ENCODE measurements around the gene ATP11A. TPM values are rescaled to one million over a fixed set of nuclear protein-coding genes. Genes with fewer than 3 reads are reported as not detected.
"Not testable (repeated sequence)": the region's sequence is repeated elsewhere in the genome, so short reads cannot be mapped to it uniquely, and the experiment has no call there.

ATP11A gene
- total and polyA plus RNA-seq, 2 experiments from 2014 or later = 28.7 to 30.8 TPM

GRCh38 chr13:112785483-112785856 is 95.6 kb downstream of the ATP11A start:
- TF ChIP-seq EZH2 (IDR thresholded peaks at IDR 0.05; ENCODE audit: borderline replicate concordance) = no peak
- no peak for TF ChIP-seq CTCF (IDR thresholded peaks at IDR 0.05; ENCODE audit: poor library complexity)
- no peak for TF ChIP-seq EZH2phosphoT487 (IDR thresholded peaks at IDR 0.05; ENCODE audit: low read depth, severe bottlenecking, unreplicated experiment)
- H3K9me3 ChIP-seq (ENCODE audit: low read depth) = no peaks in the 10 kb centered on the region
- H3K36me3 ChIP-seq (replicated peaks; ENCODE audit: insufficient read depth, low read depth) = no peaks in the 10 kb centered on the region
- no peak overlapping the region for H3K4me3 ChIP-seq
- DNase-seq (ENCODE audit: low spot score) = no peak
- H3K4me1 ChIP-seq (ENCODE audit: insufficient read depth) = peaks cover 11% of the 10 kb centered on the region
- WGBS (ENCODE audit: low lambda C conversion rate, missing lambda C conversion rate) = 96% methylated on average over 16 of the region's 16 CpGs
- peaks cover 2% of the 10 kb centered on the region for H4K20me1 ChIP-seq (ENCODE audit: insufficient read depth, poor library complexity, severe bottlenecking)
- H3K27me3 ChIP-seq = no peaks in the 10 kb centered on the region
- no peak overlapping the region for H3K27ac ChIP-seq
- H2AFZ ChIP-seq = no peak overlapping the region
- no peaks in the 10 kb centered on the region for H3K9me2 ChIP-seq (replicated peaks; ENCODE audit: insufficient read depth)
- H3K79me2 ChIP-seq = peaks cover 35% of the 10 kb centered on the region
- no peak overlapping the region for H3K4me2 ChIP-seq

GRCh38 chr13:112786810-112787209 is 97.0 kb downstream of the ATP11A start:
- not testable (repeated sequence) for DNase-seq (ENCODE audit: low spot score); H3K27ac ChIP-seq; H3K9me3 ChIP-seq (ENCODE audit: low read depth); H2AFZ ChIP-seq; H3K4me2 ChIP-seq; H4K20me1 ChIP-seq (ENCODE audit: insufficient read depth, poor library complexity, severe bottlenecking); H3K9me2 ChIP-seq (replicated peaks; ENCODE audit: insufficient read depth); H3K36me3 ChIP-seq (replicated peaks; ENCODE audit: insufficient read depth, low read depth); H3K4me3 ChIP-seq; H3K27me3 ChIP-seq
- WGBS (ENCODE audit: low lambda C conversion rate, missing lambda C conversion rate) = 96% methylated on average over 14 of the region's 14 CpGs
- H3K4me1 ChIP-seq (ENCODE audit: insufficient read depth) = peaks cover 11% of the 10 kb centered on the region
- H3K79me2 ChIP-seq = peaks cover 21% of the 10 kb centered on the region

GRCh38 chr13:112790735-112791641 is 101.2 kb downstream of the ATP11A start:
- no peak for DNase-seq (ENCODE audit: low spot score)
- Histone ChIP-seq H3K4me3 (no peak overlapping the region), H3K4me2 (no peak overlapping the region), H3K9me2 (replicated peaks; ENCODE audit: insufficient read depth) (no peaks in the 10 kb centered on the region), H4K20me1 (ENCODE audit: insufficient read depth, poor library complexity, severe bottlenecking) (no peaks in the 10 kb centered on the region), H3K36me3 (replicated peaks; ENCODE audit: insufficient read depth, low read depth) (no peaks in the 10 kb centered on the region), H3K27me3 (no peaks in the 10 kb centered on the region), H3K9me3 (ENCODE audit: low read depth) (no peaks in the 10 kb centered on the region), H3K4me1 (ENCODE audit: insufficient read depth) (no peaks in the 10 kb centered on the region), H3K27ac (peak overlapping the region; percentile 12), H3K79me2 (peaks cover 2% of the 10 kb centered on the region), H2AFZ (no peak overlapping the region)
- TF ChIP-seq EZH2 (IDR thresholded peaks at IDR 0.05; ENCODE audit: borderline replicate concordance) = no peak
- no peak for TF ChIP-seq EZH2phosphoT487 (IDR thresholded peaks at IDR 0.05; ENCODE audit: low read depth, severe bottlenecking, unreplicated experiment)
- TF ChIP-seq CTCF (IDR thresholded peaks at IDR 0.05; ENCODE audit: poor library complexity) = no peak
- WGBS (ENCODE audit: low lambda C conversion rate, missing lambda C conversion rate) = 95% methylated on average over 18 of the region's 18 CpGs

GRCh38 chr13:112791663-112792440 is 102.0 kb downstream of the ATP11A start:
- Histone ChIP-seq H2AFZ (no peak overlapping the region), H3K4me3 (no peak overlapping the region), H4K20me1 (ENCODE audit: insufficient read depth, poor library complexity, severe bottlenecking) (no peaks in the 10 kb centered on the region), H3K9me2 (replicated peaks; ENCODE audit: insufficient read depth) (no peaks in the 10 kb centered on the region), H3K27ac (peak overlapping the region; percentile 12), H3K4me1 (ENCODE audit: insufficient read depth) (no peaks in the 10 kb centered on the region), H3K79me2 (peaks cover 2% of the 10 kb centered on the region), H3K27me3 (no peaks in the 10 kb centered on the region), H3K4me2 (no peak overlapping the region), H3K36me3 (replicated peaks; ENCODE audit: insufficient read depth, low read depth) (no peaks in the 10 kb centered on the region), H3K9me3 (ENCODE audit: low read depth) (no peaks in the 10 kb centered on the region)
- WGBS (ENCODE audit: low lambda C conversion rate, missing lambda C conversion rate) = 89% methylated on average over 20 of the region's 20 CpGs
- TF ChIP-seq CTCF (IDR thresholded peaks at IDR 0.05; ENCODE audit: poor library complexity) (no peak), EZH2 (IDR thresholded peaks at IDR 0.05; ENCODE audit: borderline replicate concordance) (no peak), EZH2phosphoT487 (IDR thresholded peaks at IDR 0.05; ENCODE audit: low read depth, severe bottlenecking, unreplicated experiment) (no peak)
- DNase-seq (ENCODE audit: low spot score) = no peak
